Measurements from ENCODE around the gene BCAR3. TPM values are rescaled to one million over a fixed set of nuclear protein-coding genes. Genes with fewer than 3 reads are reported as not detected.

The BCAR3 gene
- total RNA-seq, 1 experiment from 2014 or later: 33.9 TPM

- intact Hi-C loops (cut with micrococcal nuclease; ENCODE audit: unreplicated experiment): no loop called here
- Histone ChIP-seq H3K9me3 (ENCODE audit: control insufficient read depth, insufficient read depth, low read depth, low read length) (no peaks in the 10 kb centered on the region), H3K4me1 (ENCODE audit: control insufficient read depth, insufficient read depth, low read length) (peaks cover 77% of the 10 kb centered on the region), H3K36me3 (ENCODE audit: control insufficient read depth, insufficient read depth, low read length) (no peaks in the 10 kb centered on the region; the same call in 1 of the 2 replicates), H3K27ac (ENCODE audit: low read length) (peak overlapping the region; percentile 49), H3K27me3 (ENCODE audit: control insufficient read depth, insufficient read depth, low read length) (no peaks in the 10 kb centered on the region), H3K4me3 (ENCODE audit: low read depth in 2 of 2, low read length in 2 of 2) (no peak overlapping the region)
- CTCF ChIA-PET: interaction anchor here (0.5 kb wide), 1 partner anchor 123 kb away, joined by 7 read pairs; no protein-coding TSS in a partner anchor
- TF ChIP-seq POLR2AphosphoS5 (IDR thresholded peaks at IDR 0.05; ENCODE audit: low read depth, low read length) (no peak), SIN3A (IDR thresholded peaks at IDR 0.05; ENCODE audit: borderline replicate concordance, insufficient read depth, low read depth, low read length) (no peak), CTCF (IDR thresholded peaks at IDR 0.05) (no peak), REST (IDR thresholded peaks at IDR 0.05; ENCODE audit: insufficient read depth in 1 of 2, low read depth in 2 of 2, low read length in 1 of 2) (no peak), TCF7L2 (IDR thresholded peaks at IDR 0.05; ENCODE audit: low read depth, low read length) (no peak)
- POLR2A ChIA-PET: no interaction called here
- in situ Hi-C loops (cut with HindIII; ENCODE audit: low pct_unique_long_range_greater_than_20kb, low sequenced_read_pairs): no loop called here
- DNase-seq (ENCODE audit: low read depth, low spot score) (no peak), ATAC-seq (no peak)
- no TSS peak for BruUV-seq (replicated peaks)
Measured at GRCh38 chr1:93665015-93665414, 16.6 kb downstream of the BCAR3 start.

- Histone ChIP-seq H3K9me3 (ENCODE audit: control insufficient read depth, insufficient read depth, low read depth, low read length) (no peaks in the 10 kb centered on the region), H3K36me3 (ENCODE audit: control insufficient read depth, insufficient read depth, low read length) (no peaks in the 10 kb centered on the region; the same call in 1 of the 2 replicates), H3K4me1 (ENCODE audit: control insufficient read depth, insufficient read depth, low read length) (peaks cover 62% of the 10 kb centered on the region), H3K4me3 (ENCODE audit: low read depth in 2 of 2, low read length in 2 of 2) (no peak overlapping the region), H3K27ac (ENCODE audit: low read length) (peak overlapping the region; percentile 79), H3K27me3 (ENCODE audit: control insufficient read depth, insufficient read depth, low read length) (no peaks in the 10 kb centered on the region)
- DNase-seq (ENCODE audit: low read depth, low spot score) (no peak), ATAC-seq (no peak)
- intact Hi-C loops (cut with micrococcal nuclease; ENCODE audit: unreplicated experiment) (no loop called here), in situ Hi-C loops (cut with HindIII; ENCODE audit: low pct_unique_long_range_greater_than_20kb, low sequenced_read_pairs) (no loop called here)
- CTCF ChIA-PET: no interaction called here
- TF ChIP-seq TCF7L2 (IDR thresholded peaks at IDR 0.05; ENCODE audit: low read depth, low read length): no peak
- no peak for TF ChIP-seq CTCF (IDR thresholded peaks at IDR 0.05)
- no peak for TF ChIP-seq POLR2AphosphoS5 (IDR thresholded peaks at IDR 0.05; ENCODE audit: low read depth, low read length)
- no peak for TF ChIP-seq SIN3A (IDR thresholded peaks at IDR 0.05; ENCODE audit: borderline replicate concordance, insufficient read depth, low read depth, low read length)
- no peak for TF ChIP-seq REST (IDR thresholded peaks at IDR 0.05; ENCODE audit: insufficient read depth in 1 of 2, low read depth in 2 of 2, low read length in 1 of 2)
- no TSS peak for BruUV-seq (replicated peaks)
- POLR2A ChIA-PET: no interaction called here
Measured at GRCh38 chr1:93663208-93663614, 18.4 kb downstream of the BCAR3 start.

Measured in Panc1 (cell line).